ENCODE results near the gene NACAD.

- no peak; the same call in none of the 2 replicates for TF ChIP-seq REST (IDR thresholded peaks at IDR 0.05)
- no peak for TF ChIP-seq CBX8 (IDR thresholded peaks at IDR 0.05)
- TF ChIP-seq CTCF (IDR thresholded peaks at IDR 0.05): peak; percentile 61
- TF ChIP-seq BCL3 (IDR thresholded peaks at IDR 0.05): peak; percentile 96
- TF ChIP-seq POLR2A (IDR thresholded peaks at IDR 0.05; ENCODE audit: low read length): peak; percentile 94
- TF ChIP-seq RFX5 (IDR thresholded peaks at IDR 0.05): peak; percentile 29; the same call in 1 of the 2 replicates
- no peak for TF ChIP-seq MAFK (IDR thresholded peaks at IDR 0.05; ENCODE audit: partially characterized antibody)
- 0 out of 3 replicates have a peak, but pooled peaks have one; percentile 31 for TF ChIP-seq SMC3 (IDR thresholded peaks at IDR 0.05)
Observed at GRCh38 chr7:45111298-45112223, 22.8 kb upstream of the NACAD start, which contains the start of gene TBRG4.
